ENCODE measurements around the gene ANP32E. TPM values are rescaled to one million over a fixed set of nuclear protein-coding genes. Genes with fewer than 3 reads are reported as not detected.
A peak's percentile ranks its signal among the peaks of the same experiment; 100 is the strongest.

The ANP32E gene
- total RNA-seq, 2 donors from 2014 or later: 59.2 to 78.1 TPM

GRCh38 chr1:150281758-150282557 lies 46.0 kb upstream of the ANP32E start, which contains the start of gene CIART:
Gene CIART (plus strand): TSS chr1:150282554. CDS start chr1:150283268, 714 bp downstream.
- TF ChIP-seq, protein P1, sequence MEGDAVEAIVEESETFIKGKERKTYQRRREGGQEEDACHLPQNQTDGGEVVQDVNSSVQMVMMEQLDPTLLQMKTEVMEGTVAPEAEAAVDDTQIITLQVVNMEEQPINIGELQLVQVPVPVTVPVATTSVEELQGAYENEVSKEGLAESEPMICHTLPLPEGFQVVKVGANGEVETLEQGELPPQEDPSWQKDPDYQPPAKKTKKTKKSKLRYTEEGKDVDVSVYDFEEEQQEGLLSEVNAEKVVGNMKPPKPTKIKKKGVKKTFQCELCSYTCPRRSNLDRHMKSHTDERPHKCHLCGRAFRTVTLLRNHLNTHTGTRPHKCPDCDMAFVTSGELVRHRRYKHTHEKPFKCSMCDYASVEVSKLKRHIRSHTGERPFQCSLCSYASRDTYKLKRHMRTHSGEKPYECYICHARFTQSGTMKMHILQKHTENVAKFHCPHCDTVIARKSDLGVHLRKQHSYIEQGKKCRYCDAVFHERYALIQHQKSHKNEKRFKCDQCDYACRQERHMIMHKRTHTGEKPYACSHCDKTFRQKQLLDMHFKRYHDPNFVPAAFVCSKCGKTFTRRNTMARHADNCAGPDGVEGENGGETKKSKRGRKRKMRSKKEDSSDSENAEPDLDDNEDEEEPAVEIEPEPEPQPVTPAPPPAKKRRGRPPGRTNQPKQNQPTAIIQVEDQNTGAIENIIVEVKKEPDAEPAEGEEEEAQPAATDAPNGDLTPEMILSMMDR (conservative IDR thresholded peaks at IDR 0.05): no peak
- H3K9ac ChIP-seq (ENCODE audit: extremely low read depth, low read length, poor library complexity, severe bottlenecking): no peak within 1 kb of the TSS
- H3K27ac ChIP-seq (ENCODE audit: low read depth, low read length): peak within 1 kb of the TSS; percentile 64
- Mint-ChIP-seq H3K27ac (peak within 1 kb of the TSS; percentile 90), H3K36me3 (ENCODE audit: low read depth) (no peaks in the 10 kb centered on the region), H3K4me1 (peaks cover 11% of the 10 kb centered on the region), H3K9me3 (peaks cover 11% of the 10 kb centered on the region), H3K4me3 (peak within 1 kb of the TSS; percentile 57), H3K27me3 (ENCODE audit: insufficient read depth) (peaks cover 29% of the 10 kb centered on the region)
- WGBS, 2 experiments (ENCODE audit: insufficient coverage in 1 of 2, insufficient read length in 1 of 2): 32 to 37% methylated on average over 27 to 41 of the region's 46 CpGs
- peak within 1 kb of the TSS; percentile 71 for H3K4me3 ChIP-seq (ENCODE audit: low read length)
- peaks cover 22% of the 10 kb centered on the region for H3K27me3 ChIP-seq (ENCODE audit: control insufficient read depth, insufficient read depth, low read length, poor library complexity, severe bottlenecking)
- H3K4me1 ChIP-seq (ENCODE audit: control insufficient read depth, insufficient read depth, low read length): no peaks in the 10 kb centered on the region
- H3K9me3 ChIP-seq (ENCODE audit: control insufficient read depth, low read length): no peaks in the 10 kb centered on the region
- DNase-seq: peak; percentile 95
- H3K36me3 ChIP-seq (ENCODE audit: control insufficient read depth, insufficient read depth, low read length): no peaks in the 10 kb centered on the region

- H3K9me3 Mint-ChIP-seq: peaks cover 11% of the 10 kb centered on the region
- Histone ChIP-seq H3K27ac (ENCODE audit: low read depth, low read length) (no peak overlapping the region), H3K9me3 (ENCODE audit: control insufficient read depth, low read length) (no peaks in the 10 kb centered on the region), H3K36me3 (ENCODE audit: control insufficient read depth, insufficient read depth, low read length) (no peaks in the 10 kb centered on the region), H3K4me1 (ENCODE audit: control insufficient read depth, insufficient read depth, low read length) (no peaks in the 10 kb centered on the region), H3K9ac (ENCODE audit: extremely low read depth, low read length, poor library complexity, severe bottlenecking) (no peak overlapping the region), H3K27me3 (ENCODE audit: control insufficient read depth, insufficient read depth, low read length, poor library complexity, severe bottlenecking) (peaks cover 22% of the 10 kb centered on the region), H3K4me3 (ENCODE audit: low read length) (peak overlapping the region; percentile 42)
- peak overlapping the region; percentile 57 for H3K4me3 Mint-ChIP-seq
- DNase-seq: peak; percentile 89
- TF ChIP-seq, protein P1 (conservative IDR thresholded peaks at IDR 0.05): peak; percentile 87
- no peaks in the 10 kb centered on the region for H3K36me3 Mint-ChIP-seq (ENCODE audit: low read depth)
- peak overlapping the region; percentile 90 for H3K27ac Mint-ChIP-seq
- WGBS, 2 experiments (ENCODE audit: insufficient coverage in 1 of 2, insufficient read length in 1 of 2): 22 to 25% methylated on average over 5 to 15 of the region's 15 CpGs
- H3K4me1 Mint-ChIP-seq: peaks cover 11% of the 10 kb centered on the region
- peaks cover 29% of the 10 kb centered on the region for H3K27me3 Mint-ChIP-seq (ENCODE audit: insufficient read depth)
Measured at GRCh38 chr1:150281221-150281757, 45.4 kb upstream of the ANP32E start.

- DNase-seq: no peak
- Mint-ChIP-seq H3K27ac (no peak overlapping the region), H3K4me1 (peaks cover 11% of the 10 kb centered on the region), H3K9me3 (peaks cover 11% of the 10 kb centered on the region), H3K27me3 (ENCODE audit: insufficient read depth) (peaks cover 29% of the 10 kb centered on the region), H3K36me3 (ENCODE audit: low read depth) (no peaks in the 10 kb centered on the region), H3K4me3 (no peak overlapping the region)
- peaks cover 22% of the 10 kb centered on the region for H3K27me3 ChIP-seq (ENCODE audit: control insufficient read depth, insufficient read depth, low read length, poor library complexity, severe bottlenecking)
- H3K27ac ChIP-seq (ENCODE audit: low read depth, low read length): no peak overlapping the region
- no peak overlapping the region for H3K4me3 ChIP-seq (ENCODE audit: low read length)
- WGBS, 2 experiments (ENCODE audit: insufficient coverage in 1 of 2, insufficient read length in 1 of 2): 86 to 98% methylated on average over 4 to 6 of the region's 6 CpGs
- H3K36me3 ChIP-seq (ENCODE audit: control insufficient read depth, insufficient read depth, low read length): no peaks in the 10 kb centered on the region
- H3K9ac ChIP-seq (ENCODE audit: extremely low read depth, low read length, poor library complexity, severe bottlenecking): no peak overlapping the region
- H3K9me3 ChIP-seq (ENCODE audit: control insufficient read depth, low read length): no peaks in the 10 kb centered on the region
- TF ChIP-seq, protein P1 (conservative IDR thresholded peaks at IDR 0.05): no peak
- H3K4me1 ChIP-seq (ENCODE audit: control insufficient read depth, insufficient read depth, low read length): no peaks in the 10 kb centered on the region
Measured at GRCh38 chr1:150280138-150280707, 44.3 kb upstream of the ANP32E start.
